GM10266 (cell line): Measurements from ENCODE around the gene SFT2D3.
A peak's percentile ranks its signal among the peaks of the same experiment; 100 is the strongest.

ENCODE experiments used
- DNase-seq: peaks from one replicate; pipeline ENCODE4 v3.0.0; 2012; ENCODE audit errors: extremely low spot score
- CTCF ChIP-seq: IDR thresholded peaks from 2 replicates; pipeline ENCODE4 v1.5.1; 2012; ENCODE audit warnings: mild to moderate bottlenecking, low read depth; ENCODE audit not compliant: control insufficient read depth, insufficient read depth; ENCODE audit errors: missing control alignments

The SFT2D3 gene

GRCh38 chr2:127672341-127673224, 28.7 kb upstream of the SFT2D3 start:
- DNase-seq, result no peak
- no peak for TF ChIP-seq CTCF

DNA sequence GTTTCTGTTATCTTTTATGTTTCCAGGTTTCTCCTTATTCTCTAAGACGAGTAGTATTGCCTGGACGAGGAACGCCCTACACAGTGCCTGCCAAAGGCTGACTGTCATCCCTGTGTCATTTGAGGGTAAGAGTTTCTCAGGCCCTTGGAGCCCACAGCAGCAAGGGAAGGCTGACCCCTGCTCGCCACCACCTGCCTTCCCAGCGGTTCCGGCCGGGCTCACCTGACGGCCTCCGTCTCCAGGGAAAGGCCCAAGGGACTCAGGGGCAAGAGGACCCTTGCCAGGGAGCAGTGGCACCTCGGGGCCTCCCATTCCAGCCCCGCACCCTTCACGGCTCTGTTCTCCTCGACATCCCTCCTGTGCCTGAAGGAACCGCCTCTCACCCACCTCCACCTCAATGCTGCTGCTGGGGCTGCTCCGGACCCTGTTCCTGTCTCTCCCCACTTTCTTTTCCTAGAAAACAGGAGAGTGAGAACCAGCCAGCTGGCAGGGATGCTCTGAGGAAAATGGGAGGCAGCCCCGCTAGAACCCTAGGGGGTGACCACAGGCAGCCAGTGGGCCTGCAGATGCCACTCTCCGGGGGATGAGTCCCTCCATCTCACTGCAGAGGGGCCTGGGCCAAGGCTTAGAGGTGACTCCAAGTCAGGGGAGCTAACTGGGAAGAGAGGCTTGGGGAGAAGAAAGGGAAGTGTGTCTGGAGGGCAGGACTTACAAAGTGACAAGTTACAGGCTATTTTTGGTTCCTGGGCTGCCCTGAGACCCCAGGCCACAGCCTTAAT, 27.8 kb upstream of the SFT2D3 start:
- no peak for TF ChIP-seq CTCF
- no peak for DNase-seq

DNA sequence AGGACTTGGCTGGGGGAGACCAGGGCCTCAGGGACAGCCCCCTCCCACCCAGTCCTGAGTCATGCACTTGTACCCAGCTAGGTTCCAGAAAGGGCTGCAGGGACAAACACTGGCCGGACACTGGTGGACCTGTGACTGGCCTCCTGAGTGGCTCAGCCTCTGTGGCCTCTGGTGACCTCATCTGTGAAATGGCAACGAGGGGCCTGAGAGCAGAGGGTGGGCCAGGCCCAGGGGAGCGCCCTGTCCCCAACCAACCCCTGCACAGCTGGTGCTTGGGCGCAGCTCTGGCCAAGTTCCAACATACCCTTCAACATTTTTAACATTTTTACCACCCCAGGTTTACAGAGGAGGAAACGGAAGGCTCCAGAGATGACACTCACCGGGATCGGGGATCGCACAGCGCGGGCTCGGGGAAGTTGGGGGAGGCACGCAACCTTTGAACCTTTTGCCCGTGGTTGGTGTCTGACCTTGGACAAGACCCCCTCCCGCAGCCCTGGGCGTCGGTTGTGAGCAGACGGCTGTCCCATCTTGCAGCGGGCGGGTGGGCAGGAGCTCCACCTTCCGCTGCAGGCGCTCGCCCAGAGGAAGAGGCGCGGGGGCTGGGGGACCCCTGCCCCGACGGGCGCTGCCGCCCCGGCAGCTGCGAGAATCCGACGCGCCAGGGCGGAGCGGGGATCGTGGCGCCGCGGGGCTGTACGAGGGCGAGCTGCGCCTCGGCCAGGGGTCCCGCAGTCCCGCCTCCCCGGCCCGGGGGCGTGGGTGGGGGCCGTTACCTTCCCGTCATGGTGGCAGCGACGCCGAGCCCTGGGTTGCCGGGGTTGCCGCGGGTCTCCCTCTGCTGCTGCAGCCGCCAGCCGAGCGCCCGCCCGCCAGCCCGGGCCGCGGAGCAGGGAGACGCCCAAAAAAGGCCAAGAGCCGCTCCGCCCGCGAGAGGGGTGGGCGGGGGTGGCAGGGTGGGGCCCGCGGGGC, 26.8 kb upstream of the SFT2D3 start:
- DNase-seq, result peak; percentile 68
- TF ChIP-seq CTCF, result no peak

- TF ChIP-seq CTCF, result no peak
- no peak for DNase-seq
Measured at GRCh38 chr2:127675331-127676261, 25.7 kb upstream of the SFT2D3 start, which contains the start of gene LIMS2. Gene LIMS2, minus strand, starts transcription at chr2:127675530. Its CDS starts 506 bp downstream, at chr2:127675024.

- no peak for TF ChIP-seq CTCF
- DNase-seq, result no peak
Measured at GRCh38 chr2:127676906-127677305, 24.4 kb upstream of the SFT2D3 start.

- no peak for DNase-seq
- no peak for TF ChIP-seq CTCF
Measured at GRCh38 chr2:127678531-127678930, 22.8 kb upstream of the SFT2D3 start.
